A673 (cell line): ENCODE measurements around the gene TEN1. TPM values are rescaled to one million over a fixed set of nuclear protein-coding genes. Genes with fewer than 3 reads are reported as not detected.

Source experiments
- BruUV-seq: library from RNA; stranded (reverse); fragments of 400-500 nt; replicated peaks from 2 replicates; lab custom pipeline; 2021; lab: Mats Ljungman, UMichigan
- CTCF ChIA-PET: fragments of 300-600 bp; sonication (Branson Sonifier 250); formaldehyde crosslinking; loops from one replicate; lab custom pipeline; 2022; ENCODE audit warnings: antibody characterized with exemption; lab: Charles Lee
- POLR2A ChIA-PET: fragments of 300-600 bp; sonication (Branson Sonifier 250); formaldehyde crosslinking; loops from one replicate; lab custom pipeline; 2022; ENCODE audit warnings: antibody characterized with exemption; ENCODE audit not compliant: low non-redundant PET; lab: Charles Lee
- DNase-seq: peaks from one replicate; pipeline ENCODE4 v3.0.0-alpha.2; 2015; ENCODE audit warnings: low spot score
- H3K27ac ChIP-seq: fragments of 200-600 bp; sonication (generic); 2 replicates; pipeline ENCODE4 v1.5.1; 2016; ENCODE audit warnings: mixed run types, low read depth, mild to moderate bottlenecking, mixed read lengths, antibody characterized with exemption, low read length; ENCODE audit not compliant: poor library complexity, severe bottlenecking
- H3K27me3 ChIP-seq: fragments of 200-600 bp; sonication (generic); replicated peaks from 2 replicates; pipeline ENCODE4 v1.6.1; 2017; ENCODE audit warnings: mixed run types, low read depth, mild to moderate bottlenecking, mixed read lengths, antibody characterized with exemption, low read length; ENCODE audit not compliant: insufficient read depth, poor library complexity
- H3K36me3 ChIP-seq: fragments of 200-600 bp; sonication (generic); 2 replicates; pipeline ENCODE4 v1.6.1; 2016; ENCODE audit warnings: mixed run types, mild to moderate bottlenecking, mixed read lengths, antibody characterized with exemption, low read length; ENCODE audit not compliant: insufficient read depth, poor library complexity, severe bottlenecking
- H3K4me1 ChIP-seq: fragments of 200-600 bp; sonication (generic); 2 replicates; pipeline ENCODE4 v1.6.1; 2017; ENCODE audit warnings: mixed run types, mild to moderate bottlenecking, mixed read lengths, antibody characterized with exemption, low read length; ENCODE audit not compliant: insufficient read depth, poor library complexity, severe bottlenecking
- H3K4me3 ChIP-seq: fragments of 200-600 bp; sonication (generic); 2 replicates; pipeline ENCODE4 v1.5.1; 2016; ENCODE audit warnings: low read depth, mixed run types, mild to moderate bottlenecking, mixed read lengths, low read length; ENCODE audit not compliant: poor library complexity, severe bottlenecking
- H3K9me3 ChIP-seq: fragments of 200-600 bp; sonication (generic); 2 replicates; pipeline ENCODE4 v1.6.1; 2016; ENCODE audit warnings: mixed run types, low read depth, mild to moderate bottlenecking, mixed read lengths, antibody characterized with exemption, low read length; ENCODE audit not compliant: poor library complexity, severe bottlenecking
- CTCF ChIP-seq: fragments of 300-800, 200-600 bp; sonication (generic); conservative IDR thresholded peaks from 2 replicates; pipeline ENCODE4 v1.5.1; 2017; ENCODE audit warnings: low read depth, mild to moderate bottlenecking, antibody characterized with exemption, low read length, moderate library complexity, mixed read lengths
- EZH2 ChIP-seq: fragments of 200-600 bp; sonication (generic); IDR thresholded peaks from 2 replicates; pipeline ENCODE4 v1.6.1; 2017; ENCODE audit warnings: borderline replicate concordance, low read depth, mild to moderate bottlenecking, mixed read lengths, antibody characterized with exemption, low read length; ENCODE audit not compliant: poor library complexity, severe bottlenecking
- intact Hi-C: fragments of 100-400 bp; cut with micrococcal nuclease; formaldehyde crosslinking; loops from one replicate; pipeline ENCODE4 v1.10.0; 2022; ENCODE audit not compliant: unreplicated experiment
- total RNA-seq: library from RNA; stranded (reverse); gene quantifications from 2 replicates; pipeline ENCODE4 v1.2.3, GENCODE V29; 2021

Gene TEN1
- total RNA-seq, 1 experiment from 2014 or later, result 16.2 TPM

GRCh38 chr17:75981019-75981615 is 2.1 kb downstream of the TEN1 start:
- intact Hi-C loops, result no loop called here
- no peak for TF ChIP-seq EZH2
- no peak for TF ChIP-seq CTCF
- Histone ChIP-seq H3K27ac (peak overlapping the region; percentile 95), H3K36me3 (no peaks in the 10 kb centered on the region), H3K27me3 (no peaks in the 10 kb centered on the region), H3K9me3 (no peaks in the 10 kb centered on the region), H3K4me1 (peaks cover 23% of the 10 kb centered on the region), H3K4me3 (no peak overlapping the region)
- ChIA-PET POLR2A (no interaction called here), CTCF (interaction anchor here (0.7 kb wide), 1 partner anchor 39 kb away, joined by 3 read pairs; no protein-coding TSS in a partner anchor)
- DNase-seq, result no peak
- BruUV-seq, result no TSS peak

- Histone ChIP-seq H3K4me1 (peaks cover 22% of the 10 kb centered on the region), H3K36me3 (no peaks in the 10 kb centered on the region), H3K27me3 (no peaks in the 10 kb centered on the region), H3K4me3 (no peak overlapping the region), H3K27ac (peak overlapping the region; percentile 30), H3K9me3 (no peaks in the 10 kb centered on the region)
- no TSS peak for BruUV-seq
- peak; percentile 77 for DNase-seq
- CTCF ChIA-PET, result interaction anchor here (1.0 kb wide), 1 partner anchor 23 kb away, joined by 13 read pairs; no protein-coding TSS in a partner anchor
- intact Hi-C loops, result no loop called here
- POLR2A ChIA-PET, result interaction anchor here (0.5 kb wide), 1 partner anchor 126 kb away, joined by 4 read pairs; no protein-coding TSS in a partner anchor
- no peak for TF ChIP-seq CTCF
- no peak for TF ChIP-seq EZH2
These were observed 4.6 kb downstream of the TEN1 start for GRCh38 chr17:75983501-75984181.

- no peak for DNase-seq
- Histone ChIP-seq H3K27ac (no peak overlapping the region), H3K4me1 (peaks cover 22% of the 10 kb centered on the region), H3K9me3 (no peaks in the 10 kb centered on the region), H3K4me3 (no peak overlapping the region), H3K36me3 (no peaks in the 10 kb centered on the region), H3K27me3 (no peaks in the 10 kb centered on the region)
- ChIA-PET CTCF (no interaction called here), POLR2A (no interaction called here)
- no TSS peak for BruUV-seq
- no peak for TF ChIP-seq CTCF
- no peak for TF ChIP-seq EZH2
- intact Hi-C loops, result no loop called here
These were observed 6.9 kb downstream of the TEN1 start for GRCh38 chr17:75985986-75986385.
